Large intestine (tissue), 3 donors: Measurements from ENCODE around the gene NLRC5. TPM values are rescaled to one million over a fixed set of nuclear protein-coding genes. Genes with fewer than 3 reads are reported as not detected.
A peak's percentile ranks its signal among the peaks of the same experiment; 100 is the strongest.
"Not testable (repeated sequence)": the region's sequence is repeated elsewhere in the genome, so short reads cannot be mapped to it uniquely, and the experiment has no call there.

Source experiments
- DNase-seq, 2 donors: peaks; one replicate each; pipeline versions ENCODE4 v3.0.0 to v3.0.0-alpha.2; 2013
- H3K27ac ChIP-seq: one replicate; pipeline ENCODE4 v1.5.1; 2013; ENCODE audit warnings: low read length
- H3K27me3 ChIP-seq: 2 replicates; pipeline ENCODE4 v1.6.1; 2013; ENCODE audit warnings: low read length; ENCODE audit not compliant: control insufficient read depth, insufficient read depth
- H3K36me3 ChIP-seq: 2 replicates; pipeline ENCODE4 v1.6.1; 2013; ENCODE audit warnings: low read length; ENCODE audit not compliant: control insufficient read depth, insufficient read depth
- H3K4me1 ChIP-seq: one replicate; pipeline ENCODE4 v1.6.1; 2013; ENCODE audit warnings: low read length; ENCODE audit not compliant: control insufficient read depth, insufficient read depth
- H3K4me3 ChIP-seq: one replicate; pipeline ENCODE4 v1.5.1; 2013; ENCODE audit warnings: low read length
- H3K9me3 ChIP-seq: one replicate; pipeline ENCODE4 v1.6.1; 2013; ENCODE audit warnings: mild to moderate bottlenecking, low read depth, low read length, moderate library complexity; ENCODE audit not compliant: control insufficient read depth
- WGBS: methylation state at CpG from one replicate; pipeline ENCODE4 v1.1.5; 2013; ENCODE audit warnings: low lambda C conversion rate; ENCODE audit not compliant: insufficient coverage; 5-methylcytosine and 5-hydroxymethylcytosine counted together
- polyA plus RNA-seq: library from polyadenylated mRNA; unstranded; fragments of 120-200 nt; gene quantifications from one replicate; pipeline ENCODE4 v1.2.1, GENCODE V29; 2013

The NLRC5 gene
- polyA plus RNA-seq, 1 donor = 11.1 TPM

- not testable (repeated sequence) for H3K4me3 ChIP-seq, DNase-seq, H3K4me1 ChIP-seq, H3K27me3 ChIP-seq, H3K36me3 ChIP-seq, H3K27ac ChIP-seq, H3K9me3 ChIP-seq
- no CpG with 5 or more reads among the region's 6 CpGs for WGBS
Measured at GRCh38 chr16:57099965-57100364, 110.6 kb downstream of the NLRC5 start.

DNA sequence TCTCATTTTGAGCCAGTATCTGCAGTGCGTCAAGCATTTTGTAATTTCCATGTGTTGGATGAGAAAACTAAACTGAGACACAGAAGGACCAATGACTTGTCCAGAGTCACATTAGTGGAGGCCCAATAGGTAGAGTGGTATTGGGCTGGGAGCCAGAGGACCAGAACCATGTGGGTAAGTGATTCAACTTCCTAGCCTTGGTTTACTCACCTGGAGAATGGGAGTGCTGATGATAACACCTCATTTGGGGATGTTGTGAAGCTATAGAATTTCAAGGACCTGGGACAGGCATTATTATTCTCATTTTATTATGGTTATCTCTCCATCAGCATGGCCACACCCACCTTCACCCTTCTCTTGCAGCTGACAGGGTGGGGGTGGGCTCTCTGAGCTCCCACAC, 111.1 kb downstream of the NLRC5 start:
- Histone ChIP-seq H3K27me3 (no peaks in the 10 kb centered on the region), H3K27ac (no peak overlapping the region), H3K4me3 (no peak overlapping the region), H3K4me1 (no peaks in the 10 kb centered on the region), H3K9me3 (no peaks in the 10 kb centered on the region), H3K36me3 (no peaks in the 10 kb centered on the region)
- DNase-seq = no peak
- no CpG with 5 or more reads among the region's 1 CpG for whole genome bisulfite sequencing

DNA sequence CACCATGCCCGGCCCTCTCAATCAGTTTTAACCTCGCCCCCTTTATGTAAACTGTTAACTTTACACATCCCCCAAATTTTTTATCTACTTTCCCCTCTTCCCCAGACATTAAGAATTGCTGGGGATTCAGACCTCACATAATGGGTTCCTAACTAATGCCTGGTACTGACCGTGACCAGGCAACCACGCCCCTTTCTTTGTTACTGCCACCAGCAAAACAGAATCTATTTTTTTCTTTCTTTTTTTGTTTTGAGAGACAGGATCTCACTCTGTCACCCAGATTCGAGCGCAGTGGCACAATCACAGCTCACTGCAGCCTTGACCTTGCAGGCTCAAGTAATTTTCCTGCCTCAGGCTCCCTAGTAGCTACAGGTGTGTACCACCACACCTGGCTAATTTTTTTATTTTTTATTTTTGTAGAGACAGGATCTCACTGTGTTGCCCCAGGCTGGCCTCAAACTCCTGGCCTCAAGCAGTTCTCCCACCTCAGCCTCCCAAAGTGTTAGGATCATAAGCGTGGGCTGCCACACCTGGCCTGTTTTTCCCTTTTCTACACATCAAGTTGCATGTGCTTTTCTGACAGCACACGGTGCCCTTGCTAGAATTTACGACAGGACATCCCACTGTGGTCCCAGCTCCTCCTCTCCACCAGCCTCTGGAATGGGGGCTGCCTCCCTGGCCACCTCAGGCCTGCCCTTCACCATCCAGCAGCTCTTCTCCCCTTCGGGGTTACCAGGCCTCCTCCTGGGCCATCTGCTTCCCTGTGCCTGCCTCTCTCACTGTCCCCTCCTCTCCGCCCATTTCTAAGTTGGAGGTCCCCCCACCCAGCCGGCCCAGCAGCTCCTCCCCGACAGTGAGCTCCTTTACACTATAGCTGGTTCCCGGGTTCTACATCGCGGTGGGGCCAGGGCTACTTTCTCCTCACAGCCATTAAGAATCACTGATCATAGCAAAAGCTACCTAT, 113.8 kb downstream of the NLRC5 start:
- H3K4me1 ChIP-seq = no peaks in the 10 kb centered on the region
- H3K4me3 ChIP-seq = no peak overlapping the region
- no peaks in the 10 kb centered on the region for H3K36me3 ChIP-seq
- no peak overlapping the region for H3K27ac ChIP-seq
- 90% methylated on average over 2 of the region's 16 CpGs for WGBS
- H3K27me3 ChIP-seq = no peaks in the 10 kb centered on the region
- H3K9me3 ChIP-seq = no peaks in the 10 kb centered on the region
- DNase-seq = no peak

DNA sequence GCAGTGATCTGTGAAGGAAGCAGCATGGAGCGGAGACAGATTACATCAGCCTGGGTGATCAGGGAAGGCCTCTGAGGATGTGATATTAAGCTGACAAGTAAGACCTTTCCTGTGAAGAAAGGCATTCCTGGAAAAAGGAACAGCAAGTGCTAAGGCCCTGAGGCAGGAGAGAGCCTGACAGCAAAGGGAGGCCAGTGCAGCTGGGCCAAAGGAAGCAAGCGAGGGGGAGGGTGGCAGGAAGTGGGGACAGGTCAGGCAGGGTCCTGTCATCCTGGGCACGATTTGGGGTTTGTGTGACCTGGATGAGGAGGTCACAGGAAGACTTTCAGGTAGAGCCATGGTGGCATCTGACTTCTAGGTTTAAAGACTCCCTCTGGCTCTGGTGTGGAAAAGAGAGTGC, 115.3 kb downstream of the NLRC5 start:
- no peak for DNase-seq
- Histone ChIP-seq H3K27me3 (no peaks in the 10 kb centered on the region), H3K27ac (no peak overlapping the region), H3K36me3 (no peaks in the 10 kb centered on the region), H3K4me1 (no peaks in the 10 kb centered on the region), H3K4me3 (no peak overlapping the region), H3K9me3 (no peaks in the 10 kb centered on the region)
- 100% methylated on average over 1 of the region's 3 CpGs for WGBS

GRCh38 chr16:57105184-57105583, 115.8 kb downstream of the NLRC5 start:
- no peak for DNase-seq
- Histone ChIP-seq H3K4me3 (no peak overlapping the region), H3K4me1 (no peaks in the 10 kb centered on the region), H3K27me3 (no peaks in the 10 kb centered on the region), H3K9me3 (no peaks in the 10 kb centered on the region), H3K36me3 (no peaks in the 10 kb centered on the region), H3K27ac (no peak overlapping the region)
- 100% methylated on average over 1 of the region's 7 CpGs for WGBS

DNA sequence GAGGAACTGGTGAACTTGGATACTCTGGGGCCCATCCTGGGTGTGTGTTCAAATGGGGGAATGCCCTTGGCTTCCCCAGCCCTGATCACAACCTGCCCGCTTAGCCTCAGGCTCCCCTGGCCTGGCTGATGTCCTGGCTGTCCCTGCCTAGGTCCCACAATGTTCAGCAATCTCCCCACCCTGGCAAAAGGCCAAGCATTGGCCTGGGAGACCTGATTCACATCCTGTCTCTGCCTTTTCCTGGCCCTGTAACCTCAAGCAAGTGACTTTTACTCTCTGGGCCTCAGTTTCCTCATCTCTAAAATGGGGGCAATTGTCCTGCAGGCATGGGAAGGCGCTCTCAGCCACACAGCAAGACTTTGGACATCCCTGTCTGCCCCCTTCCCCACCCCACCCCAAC, 117.4 kb downstream of the NLRC5 start:
- DNase-seq = no peak
- no CpG with 5 or more reads among the region's 2 CpGs for WGBS
- H3K36me3 ChIP-seq = no peaks in the 10 kb centered on the region
- H3K27me3 ChIP-seq = no peaks in the 10 kb centered on the region
- no peak overlapping the region for H3K4me3 ChIP-seq
- no peaks in the 10 kb centered on the region for H3K4me1 ChIP-seq
- H3K9me3 ChIP-seq = no peaks in the 10 kb centered on the region
- no peak overlapping the region for H3K27ac ChIP-seq

DNA sequence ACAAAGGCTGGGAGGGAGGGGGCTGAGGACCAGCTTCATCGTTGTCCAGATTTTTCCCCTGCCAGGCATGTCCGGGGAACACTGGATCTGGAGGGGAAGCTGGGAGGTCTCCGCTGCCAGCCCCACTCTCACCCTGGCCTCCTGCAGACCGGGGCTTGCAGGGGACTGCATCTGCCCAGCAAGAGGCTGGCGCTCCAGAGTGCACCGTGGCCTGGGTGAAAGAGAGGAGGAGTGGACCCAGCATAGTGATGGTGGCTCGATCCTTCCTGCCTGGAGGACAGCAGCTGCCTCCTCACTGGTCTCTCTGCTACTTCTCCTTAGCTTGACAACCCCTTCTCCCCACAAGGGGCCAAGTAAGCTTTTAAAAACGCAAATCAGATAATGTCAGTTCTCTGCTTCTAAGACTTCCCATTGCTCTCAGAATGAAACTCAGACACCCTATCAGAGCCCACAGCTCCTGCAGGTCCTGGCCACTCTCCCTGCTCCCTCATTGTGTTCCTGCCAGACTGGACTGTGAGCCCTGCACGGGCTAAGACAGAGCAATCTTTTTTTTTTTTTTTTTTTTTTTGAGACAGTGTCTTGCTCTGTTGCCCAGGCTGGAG, 118.1 kb downstream of the NLRC5 start:
- Histone ChIP-seq H3K4me3 (no peak overlapping the region), H3K27ac (no peak overlapping the region), H3K9me3 (no peaks in the 10 kb centered on the region), H3K36me3 (no peaks in the 10 kb centered on the region), H3K27me3 (no peaks in the 10 kb centered on the region), H3K4me1 (no peaks in the 10 kb centered on the region)
- no CpG with 5 or more reads among the region's 9 CpGs for WGBS
- no peak for DNase-seq

DNA sequence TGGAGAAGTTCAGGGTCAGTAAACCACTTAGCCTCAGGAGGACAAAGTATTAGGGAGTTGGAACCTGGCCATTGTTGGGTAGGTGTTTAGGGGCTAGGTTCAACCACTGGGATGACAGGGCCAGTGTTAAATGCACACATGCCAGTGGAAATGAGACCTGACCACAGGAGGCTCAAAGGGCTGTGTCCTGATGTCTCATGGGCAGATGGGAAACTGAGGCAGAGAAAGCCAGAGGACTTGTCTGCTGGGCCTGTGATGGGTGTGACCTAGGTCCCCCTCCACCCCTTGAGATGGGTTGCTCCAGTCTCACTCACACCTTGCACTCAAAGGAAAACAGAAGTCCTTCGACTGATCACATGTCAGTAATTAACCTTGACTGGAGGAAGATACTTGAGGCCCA, 119.1 kb downstream of the NLRC5 start:
- WGBS = no CpG with 5 or more reads among the region's 1 CpG
- DNase-seq = peak in 1 of 2 donors; percentile 44
- H3K9me3 ChIP-seq = no peaks in the 10 kb centered on the region
- H3K27ac ChIP-seq = no peak overlapping the region
- no peaks in the 10 kb centered on the region for H3K4me1 ChIP-seq
- H3K4me3 ChIP-seq = no peak overlapping the region
- H3K36me3 ChIP-seq = no peaks in the 10 kb centered on the region
- no peaks in the 10 kb centered on the region for H3K27me3 ChIP-seq

GRCh38 chr16:57109259-57110105, 120.1 kb downstream of the NLRC5 start:
- H3K4me1 ChIP-seq, H3K9me3 ChIP-seq, H3K27ac ChIP-seq, DNase-seq, H3K4me3 ChIP-seq, H3K36me3 ChIP-seq, H3K27me3 ChIP-seq: not testable (repeated sequence)
- WGBS = 80% methylated on average over 1 of the region's 10 CpGs

DNA sequence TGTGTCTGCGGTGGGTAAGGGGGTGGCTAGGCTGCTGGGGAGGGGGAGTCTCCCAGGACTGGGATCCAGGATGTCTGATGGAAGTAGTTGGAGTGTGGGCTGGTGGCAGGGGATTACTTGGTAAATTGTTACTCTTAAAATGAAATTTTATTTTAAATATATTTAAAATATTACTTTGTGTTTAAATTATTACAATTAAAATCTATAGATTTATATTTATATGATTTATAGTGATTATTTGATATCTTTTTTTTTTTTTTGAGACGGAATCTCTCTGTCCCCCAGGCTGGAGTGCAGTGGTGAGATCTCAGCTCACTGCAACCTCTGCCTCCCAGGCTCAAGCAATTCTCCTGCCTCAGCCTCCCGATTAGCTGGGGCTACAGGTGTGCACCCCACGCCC, 121.6 kb downstream of the NLRC5 start:
- H3K27ac ChIP-seq = no peak overlapping the region
- H3K9me3 ChIP-seq = no peaks in the 10 kb centered on the region
- peaks cover 4% of the 10 kb centered on the region for H3K36me3 ChIP-seq
- H3K27me3 ChIP-seq = no peaks in the 10 kb centered on the region
- H3K4me3 ChIP-seq = no peak overlapping the region
- no peak for DNase-seq
- no CpG with 5 or more reads among the region's 4 CpGs for WGBS
- no peaks in the 10 kb centered on the region for H3K4me1 ChIP-seq
